AG09319 (cell line): ENCODE results near the gene LLGL2.

ENCODE experiments used
- DNase-seq: peaks from one replicate; pipeline ENCODE4 v3.0.0-alpha.2; 2010; ENCODE audit warnings: low read depth; ENCODE audit errors: extremely low read depth
- CTCF ChIP-seq: IDR thresholded peaks from 2 replicates; pipeline ENCODE4 v1.5.1; 2011; ENCODE audit warnings: low read depth, mild to moderate bottlenecking, inconsistent platforms, low read length, moderate library complexity

Gene LLGL2

GRCh38 chr17:75557075-75557851 is 31.8 kb downstream of the LLGL2 start:
- TF ChIP-seq CTCF, result no peak
- DNase-seq, result peak; percentile 27

GRCh38 chr17:75557852-75558665 is 32.6 kb downstream of the LLGL2 start:
- DNase-seq, result no peak
- no peak for TF ChIP-seq CTCF

- DNase-seq, result no peak
- no peak for TF ChIP-seq CTCF
Observed at GRCh38 chr17:75558666-75559530, 33.4 kb downstream of the LLGL2 start.

- no peak for DNase-seq
- TF ChIP-seq CTCF, result no peak
Observed at GRCh38 chr17:75559958-75560533, 34.5 kb downstream of the LLGL2 start.

- no peak for TF ChIP-seq CTCF
- peak; percentile 16 for DNase-seq
Observed at GRCh38 chr17:75561927-75562603, 36.6 kb downstream of the LLGL2 start.

GRCh38 chr17:75563063-75563758 is 37.7 kb downstream of the LLGL2 start:
- no peak for TF ChIP-seq CTCF
- DNase-seq, result no peak
